ENCODE data around the gene AP4E1. TPM values are rescaled to one million over a fixed set of nuclear protein-coding genes. Genes with fewer than 3 reads are reported as not detected.

The AP4E1 gene
- total and polyA plus RNA-seq, 2 of the 8 experiments (the other 6 are each of a cell fraction or from before 2014, with no cell fraction given): 1.4 to 10.9 TPM

- Histone ChIP-seq H2BK5ac (ENCODE audit: low read depth, low read length) (no peak overlapping the region), H3K4me1 (replicated peaks in 1 of 4; ENCODE audit: control insufficient read depth in 3 of 4, insufficient read depth in 4 of 4, low read length in 3 of 4) (no peaks in the 10 kb centered on the region), H3K4me2 (ENCODE audit: insufficient read depth in 1 of 2, low read depth in 2 of 2, low read length in 2 of 2) (no peak overlapping the region), H2AFZ (ENCODE audit: low read length) (no peak overlapping the region), H3K9me3 (ENCODE audit: insufficient read depth in 2 of 2, low read depth in 1 of 2, low read length in 1 of 2) (no peaks in the 10 kb centered on the region), H3K4ac (replicated peaks; ENCODE audit: insufficient read length, low read depth, low read length) (no peak overlapping the region), H3K23me2 (ENCODE audit: low read depth, low read length) (no peaks in the 10 kb centered on the region), H3K27ac (ENCODE audit: low read depth, low read length) (no peak overlapping the region), H3K23ac (ENCODE audit: insufficient read length) (no peak overlapping the region), H2BK12ac (ENCODE audit: low read depth, low read length) (no peak overlapping the region), H4K8ac (ENCODE audit: extremely low read depth, insufficient read depth, low read length) (no peak overlapping the region), H4K91ac (replicated peaks; ENCODE audit: insufficient read length, low read length) (no peak overlapping the region), H3K4me3 (ENCODE audit: extremely low read depth in 1 of 4, insufficient read depth in 2 of 4, low read depth in 3 of 4, low read length in 4 of 4) (no peak overlapping the region), H4K5ac (ENCODE audit: insufficient read length, low read depth, low read length) (no peak overlapping the region), H3K18ac (ENCODE audit: extremely low read depth, low read length) (no peak overlapping the region), H3K27me3 (replicated peaks in 1 of 4; ENCODE audit: control insufficient read depth in 3 of 4, extremely low read depth in 1 of 4, insufficient read depth in 3 of 4, low read length in 3 of 4) (no peaks in the 10 kb centered on the region), H3K79me1 (ENCODE audit: low read depth, low read length) (no peaks in the 10 kb centered on the region), H3K14ac (ENCODE audit: insufficient read length) (no peak overlapping the region), H2AK5ac (ENCODE audit: low read depth, low read length) (no peak overlapping the region), H3K9ac (replicated peaks in 1 of 4; ENCODE audit: extremely low read depth in 1 of 4, low read depth in 3 of 4, low read length in 3 of 4) (no peak overlapping the region), H3K36me3 (ENCODE audit: control insufficient read depth in 2 of 4, insufficient read depth in 4 of 4, low read length in 3 of 4) (no peaks in the 10 kb centered on the region), H3K56ac (replicated peaks; ENCODE audit: insufficient read length, low read depth, low read length) (no peak overlapping the region), H4K20me1 (replicated peaks in 1 of 2; ENCODE audit: control insufficient read depth in 1 of 2, insufficient read depth in 2 of 2, low read length in 2 of 2) (no peaks in the 10 kb centered on the region), H2BK15ac (ENCODE audit: low read length) (no peak overlapping the region), H2BK20ac (ENCODE audit: low read length) (no peak overlapping the region), H2BK120ac (replicated peaks; ENCODE audit: low read depth, low read length) (no peak overlapping the region), H3K79me2 (ENCODE audit: control insufficient read depth in 1 of 2, insufficient read depth in 2 of 2, low read length in 2 of 2) (no peaks in the 10 kb centered on the region)
- ChIA-PET POLR2A (ENCODE audit: partially characterized antibody) (no interaction called here), CTCF (ENCODE audit: partially characterized antibody) (interaction anchor here (0.6 kb wide), 1 partner anchor 97 kb away, joined by 4 read pairs; no protein-coding TSS in a partner anchor)
- 84% methylated on average over 1 of the region's 1 CpG; no CpG with 5 or more reads in 1 of the 2 experiments for WGBS, 2 experiments (ENCODE audit: extremely low coverage in 1 of 2, insufficient coverage in 1 of 2, insufficient read length in 1 of 2, insufficient replicate concordance in 2 of 2, low coverage in 1 of 2, low lambda C conversion rate in 2 of 2, missing lambda C conversion rate in 1 of 2)
- FAIRE-seq (no peak), DNase-seq (ENCODE audit: low read depth in 1 of 2, low spot score in 2 of 2) (no peak)
- no peak for TF ChIP-seq RNF2 (IDR thresholded peaks at IDR 0.05; ENCODE audit: borderline replicate concordance, low read depth, low read length, missing control alignments, poor library complexity, severe bottlenecking)
- TF ChIP-seq, protein P1, sequence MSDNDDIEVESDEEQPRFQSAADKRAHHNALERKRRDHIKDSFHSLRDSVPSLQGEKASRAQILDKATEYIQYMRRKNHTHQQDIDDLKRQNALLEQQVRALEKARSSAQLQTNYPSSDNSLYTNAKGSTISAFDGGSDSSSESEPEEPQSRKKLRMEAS (IDR thresholded peaks at IDR 0.05): no peak
- TF ChIP-seq ASH2L (IDR thresholded peaks at IDR 0.05; ENCODE audit: low read length): no peak
- TF ChIP-seq HDAC2 (IDR thresholded peaks at IDR 0.05; ENCODE audit: borderline replicate concordance in 1 of 2, low read depth in 2 of 2, low read length in 2 of 2): no peak
- no peak for TF ChIP-seq RFX5 (IDR thresholded peaks at IDR 0.05; ENCODE audit: borderline replicate concordance, low read depth, low read length)
- no peak for TF ChIP-seq SIN3A (conservative IDR thresholded peaks at IDR 0.05 in 1 of 2, IDR thresholded peaks at IDR 0.05 in 1 of 2; ENCODE audit: low read depth in 1 of 2, low read length in 2 of 2)
These were observed 108.1 kb downstream of the AP4E1 start for GRCh38 chr15:51016615-51017014.
